Ishikawa (cell line): ENCODE measurements around the gene ING2.

Experiments used
- CEBPB ChIP-seq: IDR thresholded peaks from 2 replicates; pipeline ENCODE4 v1.6.1; 2012
- CREB1 ChIP-seq: IDR thresholded peaks from 2 replicates; pipeline ENCODE4 v1.6.1; 2012; ENCODE audit warnings: low read depth
- EGR1 ChIP-seq: IDR thresholded peaks from 2 replicates; pipeline ENCODE4 v1.6.1; 2012
- EP300 ChIP-seq: IDR thresholded peaks from 2 replicates; pipeline ENCODE4 v1.6.1; 2012; ENCODE audit warnings: borderline replicate concordance
- FOXM1 ChIP-seq: IDR thresholded peaks from 2 replicates; pipeline ENCODE4 v1.6.1; 2012; ENCODE audit warnings: low read depth, borderline replicate concordance
- MAX ChIP-seq: IDR thresholded peaks from 2 replicates; pipeline ENCODE4 v1.6.1; 2012
- NFIC ChIP-seq: IDR thresholded peaks from 2 replicates; pipeline ENCODE4 v1.6.1; 2012
- RAD21 ChIP-seq: IDR thresholded peaks from 2 replicates; pipeline ENCODE4 v1.6.1; 2012; ENCODE audit warnings: low read depth
- REST ChIP-seq: IDR thresholded peaks from 2 replicates; pipeline ENCODE4 v1.6.1; 2012; ENCODE audit warnings: low read depth, mild to moderate bottlenecking
- TAF1 ChIP-seq: IDR thresholded peaks from 2 replicates; pipeline ENCODE4 v1.6.1; 2012; ENCODE audit warnings: low read depth, mild to moderate bottlenecking
- TCF12 ChIP-seq: IDR thresholded peaks from 2 replicates; pipeline ENCODE4 v1.6.1; 2012; ENCODE audit warnings: low read depth
- TEAD4 ChIP-seq: IDR thresholded peaks from 2 replicates; pipeline ENCODE4 v1.6.1; 2012
- USF1 ChIP-seq: IDR thresholded peaks from 2 replicates; pipeline ENCODE4 v1.6.1; 2012
- YY1 ChIP-seq: IDR thresholded peaks from 2 replicates; pipeline ENCODE4 v1.6.1; 2012; ENCODE audit warnings: low read depth
- ZBTB7A ChIP-seq: IDR thresholded peaks from 2 replicates; pipeline ENCODE4 v1.6.1; 2012; ENCODE audit warnings: low read depth

The ING2 gene

GRCh38 chr4:183540410-183541009 lies 35.7 kb downstream of the ING2 start:
- TF ChIP-seq REST, result peak; percentile 48; the same call in 1 of the 2 replicates
- TF ChIP-seq MAX, result no peak

- TF ChIP-seq TAF1 (no peak), CEBPB (no peak), FOXM1 (no peak), TCF12 (no peak)
These were observed 36.3 kb downstream of the ING2 start for GRCh38 chr4:183541010-183541751.

- TF ChIP-seq CEBPB (no peak), TAF1 (no peak), EP300 (no peak), RAD21 (no peak), TCF12 (no peak), CREB1 (no peak), TEAD4 (no peak), EGR1 (no peak), ZBTB7A (no peak), USF1 (no peak), NFIC (no peak), FOXM1 (no peak), MAX (no peak), YY1 (no peak)
These were observed 36.8 kb downstream of the ING2 start for GRCh38 chr4:183541752-183542040.

GRCh38 chr4:183543435-183543834 lies 38.6 kb downstream of the ING2 start:
- TF ChIP-seq CREB1, result no peak
- TF ChIP-seq TCF12, result no peak
- no peak for TF ChIP-seq YY1
- no peak for TF ChIP-seq MAX
- no peak for TF ChIP-seq ZBTB7A
- TF ChIP-seq RAD21, result no peak
- no peak for TF ChIP-seq EGR1
- TF ChIP-seq EP300, result no peak
- no peak for TF ChIP-seq NFIC
- no peak for TF ChIP-seq FOXM1
- no peak for TF ChIP-seq TEAD4
- TF ChIP-seq TAF1, result no peak
- TF ChIP-seq CEBPB, result no peak
- TF ChIP-seq REST, result no peak
- no peak for TF ChIP-seq USF1

- TF ChIP-seq TAF1 (no peak), EGR1 (no peak), USF1 (no peak), ZBTB7A (no peak), YY1 (peak; percentile 52; the same call in 1 of the 2 replicates), FOXM1 (no peak), CEBPB (no peak), NFIC (no peak), RAD21 (no peak)
These were observed 39.3 kb downstream of the ING2 start for GRCh38 chr4:183544109-183544508.
